HG03025 (cell line): Measurements from ENCODE around the gene CCNG1.

Experiments
- ATAC-seq: cut with Tn5 transposase; IDR thresholded peaks from one replicate; pipeline ENCODE4 v1.9.1; 2021; ENCODE audit warnings: mild to moderate bottlenecking, moderate library complexity; ENCODE audit not compliant: unreplicated experiment, low FRiP score

CCNG1 gene

GRCh38 chr5:163489055-163489744 lies 51.8 kb downstream of the CCNG1 start:
- ATAC-seq, result no peak

GRCh38 chr5:163489745-163490075 lies 52.3 kb downstream of the CCNG1 start:
- no peak for ATAC-seq
